H54 (cell line): ENCODE results near the gene OR2T27.
"Not testable (repeated sequence)": the region's sequence is repeated elsewhere in the genome, so short reads cannot be mapped to it uniquely, and the experiment has no call there.

Experiments
- DNase-seq: peaks from one replicate; pipeline ENCODE4 v3.0.0; 2011; ENCODE audit warnings: low spot score, mixed read lengths; ENCODE audit not compliant: insufficient read length
- FAIRE-seq: peaks from 3 replicates; lab custom pipeline; 2011; peaks lifted over from hg19 to GRCh38; lab: Jason Lieb, UNC
- POLR2A ChIP-seq: IDR thresholded peaks from 2 replicates; pipeline ENCODE4 v1.6.1; 2011; ENCODE audit warnings: low read depth, mild to moderate bottlenecking, low read length

Gene OR2T27

DNA sequence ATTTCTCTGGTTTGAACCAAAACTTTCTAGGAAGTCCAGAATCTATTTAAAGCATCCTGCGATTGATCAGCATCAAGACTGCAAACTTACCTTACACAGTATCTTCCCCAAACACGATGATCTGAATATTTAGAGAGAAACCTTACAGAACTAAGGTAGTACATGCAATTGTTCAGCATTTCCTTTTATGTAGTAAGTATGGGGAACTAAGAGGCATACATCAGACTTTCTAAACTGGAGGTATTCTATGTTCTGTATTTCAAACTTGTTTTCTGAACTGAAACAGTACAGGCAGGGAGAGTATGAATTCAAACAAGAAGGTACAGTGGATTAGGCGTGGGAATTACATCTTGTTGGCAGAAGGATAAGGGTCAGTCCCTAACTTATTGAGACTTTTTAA, at the start of gene OR2T27:
Gene OR2T27, minus strand, starts transcription at position 175 of the 400 bp plus-strand sequence. CDS start 4,644 bp downstream, outside the sequence.
- FAIRE-seq = not testable (repeated sequence)

DNA sequence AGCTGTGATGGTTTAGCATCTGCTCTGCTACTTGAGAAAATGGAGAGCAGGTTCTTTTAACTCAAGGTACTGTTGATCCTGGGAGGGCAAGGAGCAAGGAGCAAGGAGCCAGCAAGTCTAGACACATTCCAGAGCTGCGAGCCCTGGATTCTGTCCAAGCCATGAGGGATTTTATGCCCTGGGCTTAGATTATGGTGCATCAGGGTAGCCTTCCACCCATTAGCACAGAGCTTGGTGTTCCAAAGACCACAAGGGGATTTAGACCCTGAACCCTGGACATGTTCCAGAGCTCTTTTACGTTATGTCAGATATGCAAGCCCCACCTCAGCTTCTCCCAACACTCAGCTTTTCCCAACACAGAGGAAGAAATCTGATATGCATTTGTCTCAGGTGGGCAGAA, 49.3 kb upstream of the OR2T27 start:
- FAIRE-seq = no peak
- DNase-seq = no peak
- TF ChIP-seq POLR2A = no peak

More for the DNA sequence above, at the start of gene OR2T27:
- not testable (repeated sequence) for DNase-seq

DNA sequence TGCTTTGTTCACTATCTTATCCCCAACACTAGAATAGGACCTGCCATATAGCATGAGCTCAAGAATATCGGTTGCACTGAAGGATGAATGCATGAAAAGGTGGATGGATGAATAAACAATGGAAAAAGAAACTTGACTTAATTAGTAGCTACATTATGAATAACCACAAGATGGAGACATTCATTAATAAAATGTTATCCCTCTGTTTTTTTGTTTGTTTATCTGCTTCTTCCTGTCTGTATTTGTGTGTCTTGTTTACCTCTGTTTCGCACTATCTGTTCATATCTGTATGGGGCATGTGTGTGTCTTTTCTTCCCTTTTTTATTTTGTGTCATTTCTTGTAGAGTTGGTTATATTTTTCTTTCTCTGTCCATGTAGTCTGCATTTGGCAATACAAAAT, 48.3 kb upstream of the OR2T27 start:
- no peak for FAIRE-seq
- TF ChIP-seq POLR2A = no peak

DNA sequence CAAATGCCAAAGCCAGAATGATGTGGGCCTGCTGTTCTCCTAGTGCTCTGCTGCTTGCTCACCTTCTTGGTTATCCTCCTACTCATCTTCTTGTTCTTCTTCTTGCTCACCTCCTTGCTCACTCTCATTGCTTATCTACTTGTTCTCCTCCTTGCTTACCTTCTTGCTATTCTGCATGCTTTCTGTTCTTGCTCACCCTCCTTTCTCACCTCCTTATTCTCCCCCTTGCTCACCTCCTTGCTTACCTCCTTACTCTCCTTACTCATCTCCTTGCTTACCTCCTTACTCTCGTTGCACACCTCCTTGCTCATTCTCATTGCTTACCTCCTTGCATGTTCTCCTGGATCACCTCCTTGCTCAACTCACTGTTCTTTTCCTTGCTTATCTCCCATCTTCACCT, 47.4 kb upstream of the OR2T27 start, which contains the start of gene OR14I1:
Gene OR14I1, minus strand, starts transcription at position 53 of the 400 bp plus-strand sequence.
- TF ChIP-seq POLR2A = no peak

More for the DNA sequence above, 48.3 kb upstream of the OR2T27 start:
- DNase-seq = no peak

DNA sequence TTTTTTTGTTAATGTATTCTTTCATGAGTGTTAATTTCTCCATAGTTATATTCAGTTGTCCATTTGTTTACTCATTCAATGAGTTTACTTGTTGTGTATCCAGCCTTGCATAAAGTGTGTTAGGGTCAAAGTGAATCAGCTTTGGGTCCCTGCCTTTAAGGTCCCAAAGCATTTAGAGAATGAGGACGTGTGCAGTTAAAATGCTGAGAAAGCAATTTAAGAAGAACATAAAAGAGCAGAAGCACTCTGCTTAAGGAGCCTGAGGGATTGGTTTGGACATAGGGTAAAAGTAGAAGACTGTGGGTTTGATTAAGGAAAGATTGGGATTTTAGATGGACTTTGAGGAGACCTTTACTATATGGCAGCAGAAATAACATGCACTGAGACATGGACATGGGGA, 43.8 kb upstream of the OR2T27 start:
- DNase-seq (no peak), FAIRE-seq (no peak)
- TF ChIP-seq POLR2A = no peak

More for the DNA sequence above, 47.4 kb upstream of the OR2T27 start, which contains the start of gene OR14I1:
- DNase-seq (no peak), FAIRE-seq (no peak)

- DNase-seq = no peak
- no peak for FAIRE-seq
- TF ChIP-seq POLR2A = no peak
These were observed 42.6 kb upstream of the OR2T27 start for GRCh38 chr1:248697907-248698306.

DNA sequence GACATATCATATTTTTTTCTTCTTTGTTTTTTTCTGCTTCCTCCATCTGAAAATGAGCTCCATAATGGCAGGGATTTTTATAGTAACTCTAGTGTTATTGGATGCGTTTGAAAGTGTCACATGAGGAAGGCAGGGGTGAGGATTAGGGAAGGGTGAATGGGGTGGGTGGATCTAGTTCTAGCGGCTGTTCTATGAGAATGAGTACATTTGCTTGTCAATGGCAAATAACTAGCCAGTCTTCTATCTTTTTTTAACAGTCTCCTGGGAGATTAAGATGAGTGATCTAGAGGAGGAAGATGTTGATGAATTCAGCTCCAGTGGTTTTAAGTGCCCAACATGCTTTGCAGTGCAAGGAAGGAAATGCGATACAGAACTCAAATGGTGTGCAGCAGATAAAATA, 41.4 kb upstream of the OR2T27 start:
- FAIRE-seq (no peak), DNase-seq (no peak)
- TF ChIP-seq POLR2A = no peak

- FAIRE-seq = no peak
- DNase-seq = no peak
- TF ChIP-seq POLR2A = no peak
These were observed 40.9 kb upstream of the OR2T27 start for GRCh38 chr1:248696261-248696660.

- FAIRE-seq (no peak), DNase-seq (no peak)
- no peak for TF ChIP-seq POLR2A
These were observed 40.3 kb upstream of the OR2T27 start for GRCh38 chr1:248695451-248696132.

DNA sequence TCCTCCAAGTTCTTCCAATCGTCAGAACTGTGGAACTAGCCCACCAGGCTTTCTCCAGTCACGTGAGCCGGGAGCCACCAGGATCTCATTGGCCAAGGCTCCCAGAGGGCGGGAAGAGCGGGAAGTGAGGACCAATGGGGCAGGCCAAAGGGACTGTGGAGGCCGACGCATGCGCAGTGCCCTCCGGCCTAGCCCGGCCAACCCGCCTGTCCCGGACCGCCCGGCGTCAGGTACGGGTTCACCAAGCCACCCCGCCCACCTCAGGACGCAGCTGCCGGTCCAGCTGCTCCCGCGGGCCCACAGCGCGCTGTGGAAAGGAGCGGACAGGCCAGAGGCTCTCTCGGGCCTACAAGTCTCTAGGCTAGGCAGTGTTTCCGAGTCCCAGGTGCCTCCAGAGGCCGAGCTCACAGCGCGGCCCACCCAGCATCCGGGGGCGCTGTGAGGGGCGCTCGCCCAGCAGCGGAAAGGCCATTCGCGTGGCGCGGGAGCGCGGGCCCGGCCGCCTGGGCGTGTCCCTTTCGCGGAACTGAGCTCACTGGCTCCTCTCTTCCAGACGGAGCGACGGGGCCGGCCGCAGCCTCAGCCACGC, 36.3 kb upstream of the OR2T27 start:
- DNase-seq (no peak), FAIRE-seq (no peak)
- no peak for TF ChIP-seq POLR2A

GRCh38 chr1:248688527-248689298, 33.4 kb upstream of the OR2T27 start:
- DNase-seq (no peak), FAIRE-seq (no peak)
- TF ChIP-seq POLR2A = no peak

GRCh38 chr1:248686815-248687214, 31.5 kb upstream of the OR2T27 start:
- no peak for TF ChIP-seq POLR2A
- no peak for DNase-seq
- FAIRE-seq = no peak

- TF ChIP-seq POLR2A = no peak
- DNase-seq (no peak), FAIRE-seq (no peak)
These were observed 26.3 kb upstream of the OR2T27 start for GRCh38 chr1:248681651-248682050.

GRCh38 chr1:248670003-248670402, 14.7 kb upstream of the OR2T27 start:
- FAIRE-seq = no peak
- no peak for TF ChIP-seq POLR2A
- no peak for DNase-seq

GRCh38 chr1:248663453-248664328, 8.4 kb upstream of the OR2T27 start:
- DNase-seq, FAIRE-seq: not testable (repeated sequence)

DNA sequence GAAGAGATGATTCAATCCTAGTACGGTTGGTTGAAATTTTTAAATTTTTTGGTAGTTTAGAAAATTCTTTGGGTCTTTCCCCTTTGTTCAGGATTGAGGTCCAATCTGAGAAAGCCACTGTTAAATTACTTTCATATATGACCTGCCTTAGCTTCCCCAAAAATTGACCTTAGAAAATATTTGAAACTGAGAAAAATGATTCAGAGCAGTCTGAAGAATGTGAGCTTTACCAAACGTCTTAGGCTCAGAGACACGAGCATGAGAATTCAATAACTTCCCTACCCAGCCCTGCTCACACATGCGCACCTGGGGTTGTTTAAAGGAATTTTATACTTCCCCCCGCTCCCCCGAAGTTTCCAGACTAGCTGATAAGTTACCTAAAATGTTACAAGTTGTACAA, 1.5 kb upstream of the OR2T27 start:
- not testable (repeated sequence) for DNase-seq, FAIRE-seq

DNA sequence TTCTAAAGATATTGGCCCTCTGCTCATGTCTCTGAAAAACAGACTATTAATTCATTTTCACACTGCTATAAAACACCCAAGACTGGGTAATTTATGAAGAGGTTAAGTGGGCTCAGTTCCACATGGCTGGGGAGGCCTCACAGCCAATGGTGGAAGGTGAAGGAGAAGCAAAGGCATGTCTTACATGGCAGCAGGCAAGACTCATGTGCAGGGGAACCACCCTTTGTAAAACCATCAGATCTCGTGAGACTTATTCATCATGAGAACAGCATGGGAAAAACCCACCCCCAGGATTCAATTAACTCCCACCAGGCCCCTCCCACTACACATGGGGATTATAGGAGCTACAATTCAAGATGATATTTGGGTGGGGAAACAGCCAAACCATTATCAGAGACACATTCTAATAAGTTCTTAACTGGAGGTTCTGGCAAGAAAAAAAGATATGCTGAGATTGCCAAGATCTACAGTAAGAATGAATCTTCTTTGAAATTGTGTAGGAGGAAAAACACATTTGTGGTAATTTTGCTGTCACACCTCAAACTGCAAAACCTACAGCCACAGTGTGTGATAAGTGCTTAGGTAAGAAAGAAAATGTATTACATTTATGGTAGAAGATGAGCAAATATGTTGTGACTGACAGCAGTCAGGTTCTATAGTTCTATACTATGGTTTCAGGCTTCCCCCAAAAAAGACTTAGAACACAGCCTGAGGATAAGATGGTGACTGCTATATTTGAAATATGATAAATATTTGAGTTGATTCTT, 6.4 kb downstream of the OR2T27 start:
- FAIRE-seq, DNase-seq: not testable (repeated sequence)

DNA sequence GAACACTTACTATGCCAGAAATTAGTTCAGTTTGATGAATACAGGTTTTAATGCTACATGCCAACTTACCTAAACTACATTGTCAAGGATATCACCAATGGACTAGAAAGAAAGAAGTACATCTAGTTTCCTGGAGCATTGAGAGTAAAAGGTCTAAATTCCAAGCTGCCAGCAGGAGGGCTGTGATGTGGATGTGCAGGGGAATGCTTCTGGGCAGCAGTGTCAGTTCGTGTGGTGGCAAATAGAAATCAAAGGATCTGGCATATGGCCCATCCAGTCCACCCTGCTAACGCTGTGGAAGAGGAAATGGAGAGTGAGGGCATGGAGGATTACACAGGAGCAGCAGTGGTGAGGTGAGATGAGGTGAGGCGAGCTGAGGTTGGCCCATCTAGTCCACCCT, 10.2 kb downstream of the OR2T27 start, which contains the start of gene OR2T35:
Gene OR2T35, minus strand, starts transcription at position 101 of the 400 bp plus-strand sequence. CDS start 6,020 bp downstream, outside the sequence.
- DNase-seq, FAIRE-seq: not testable (repeated sequence)
